Activated CD4-positive, CD25-positive, alpha-beta regulatory T cell treated with anti-CD3 and anti-CD28 coated beads, Interleukin-2, amount 50 U/mL, for 16 hours (primary cell): ENCODE data around the gene ABCA1.

Source experiments
- DNase-seq: peaks from one replicate; pipeline ENCODE4 v3.0.0-alpha.2; 2020; ENCODE audit warnings: low read depth, low spot score

Gene ABCA1

DNA sequence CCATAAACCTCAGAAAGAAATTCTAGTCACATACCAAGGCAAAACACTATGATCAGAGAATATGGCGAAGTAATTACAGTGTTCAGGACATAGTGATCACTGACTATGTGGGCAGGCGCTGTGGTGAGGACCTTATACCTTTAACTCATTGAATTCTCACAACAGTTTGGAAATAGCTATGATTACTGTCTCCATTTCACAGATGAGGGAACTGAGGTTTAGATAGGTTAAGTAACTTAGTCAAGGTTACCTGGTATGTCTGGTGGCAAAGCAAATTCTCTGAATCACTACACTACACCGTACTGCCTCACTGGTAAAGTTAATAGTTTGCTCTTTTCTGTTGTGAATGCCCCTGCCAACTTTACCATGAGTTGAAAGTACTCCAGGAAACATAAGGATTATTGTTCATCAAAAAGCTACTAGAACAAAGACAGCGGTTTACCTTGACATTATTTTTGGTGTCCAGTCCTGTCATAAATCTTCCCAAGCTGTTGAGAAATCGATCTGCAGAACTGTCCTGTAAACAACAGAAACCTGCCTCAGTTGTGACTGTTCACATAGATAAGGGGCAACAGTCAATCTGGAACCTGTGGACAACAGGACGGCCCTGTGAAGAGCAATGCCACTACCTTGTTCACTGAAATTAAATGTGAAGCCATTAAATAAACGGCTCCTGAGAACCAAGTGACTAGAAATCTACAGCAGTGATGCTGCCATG is 127.7 kb downstream of the ABCA1 start:
- DNase-seq = no peak

DNA sequence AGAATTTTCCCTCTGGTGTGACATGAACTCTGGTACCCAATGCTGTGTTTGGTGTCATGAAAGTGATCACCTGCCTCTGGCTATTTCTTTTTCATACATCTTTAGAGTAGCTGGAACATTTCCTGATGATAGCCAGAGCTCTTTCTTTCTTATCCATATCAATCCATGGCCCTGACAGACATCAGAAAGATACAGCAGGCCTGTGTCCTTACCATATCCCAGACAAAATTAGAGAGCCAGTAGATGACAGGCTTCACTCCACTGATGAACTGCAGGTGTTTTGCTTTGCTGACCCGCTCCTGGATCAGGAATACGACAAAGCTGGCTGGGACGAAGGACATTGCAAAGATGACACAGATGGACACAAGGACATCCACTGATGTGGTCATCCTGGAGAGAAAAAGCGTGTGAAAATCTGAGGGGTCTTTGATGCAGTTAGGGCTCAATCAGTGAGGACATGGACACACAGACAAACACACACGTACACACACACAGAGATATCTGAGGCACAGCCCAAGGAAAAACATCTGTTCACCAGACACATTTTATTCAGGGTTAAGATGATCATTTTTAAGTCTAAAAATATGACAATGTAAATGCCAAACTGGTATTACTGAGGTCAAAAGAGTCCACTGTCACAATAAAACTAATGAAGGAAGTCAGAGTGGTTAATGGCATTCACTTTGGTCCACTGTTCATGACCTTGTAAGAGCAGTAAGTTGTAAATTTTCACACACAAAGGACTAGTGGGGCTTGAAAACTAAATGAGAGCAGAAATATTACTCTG is 129.6 kb downstream of the ABCA1 start:
- no peak for DNase-seq

DNA sequence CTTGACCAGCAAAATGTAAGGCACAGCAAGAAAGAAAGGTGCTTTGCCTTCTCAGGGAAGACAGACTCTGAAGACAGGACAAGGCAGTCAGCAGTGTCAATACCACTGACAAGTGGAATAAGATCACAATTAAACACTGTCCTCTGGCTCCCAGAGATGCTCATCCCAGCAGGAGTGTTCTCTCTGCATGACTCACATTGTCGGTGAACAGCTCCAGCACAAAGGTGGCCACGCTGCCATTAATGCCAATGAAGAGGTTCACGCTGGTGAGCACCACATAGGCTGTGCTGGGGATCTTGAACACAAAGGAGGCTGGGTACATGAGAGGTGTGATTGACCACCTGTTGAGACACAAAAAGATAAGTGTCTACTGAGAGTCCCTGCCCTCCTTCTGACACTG is 132.1 kb downstream of the ABCA1 start:
- DNase-seq = no peak

DNA sequence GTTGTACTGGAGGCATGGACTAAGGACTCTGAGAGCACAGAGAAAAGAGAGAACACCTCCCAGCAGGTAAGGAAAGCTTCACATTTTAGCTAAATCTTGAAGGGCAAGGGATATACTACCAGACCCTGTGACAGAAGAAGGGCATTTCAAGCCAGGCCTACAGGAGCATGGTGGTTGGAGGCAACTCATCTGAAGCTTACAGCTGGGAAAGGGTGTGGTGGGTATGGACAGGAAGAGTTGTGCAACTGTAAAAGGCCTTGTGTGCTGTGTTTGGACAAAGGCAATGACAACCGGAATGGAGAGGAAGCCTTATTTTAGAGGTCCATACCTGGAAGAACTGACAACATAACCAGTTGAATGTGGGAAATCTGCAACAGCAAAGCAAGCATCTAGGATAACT is 132.9 kb downstream of the ABCA1 start:
- DNase-seq = no peak

DNA sequence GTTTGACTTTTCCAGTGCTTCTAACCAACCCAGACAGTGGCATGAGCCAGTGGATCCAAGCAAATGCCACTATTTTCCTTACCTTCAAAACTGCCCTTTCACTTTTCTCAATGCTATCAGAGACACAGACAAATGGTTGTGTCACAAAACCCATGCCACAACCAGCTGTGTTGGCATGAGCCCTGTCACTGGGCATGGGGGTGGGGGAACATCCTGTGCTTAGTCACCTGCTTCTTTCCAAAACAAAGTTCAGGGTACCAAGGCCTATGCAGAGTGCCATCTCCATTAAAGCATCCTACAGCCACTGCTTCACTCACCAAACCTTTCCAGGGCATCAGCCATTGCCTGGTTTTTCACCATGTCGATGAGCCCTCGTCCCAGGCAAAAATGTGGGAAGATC is 133.9 kb downstream of the ABCA1 start:
- DNase-seq = no peak

DNA sequence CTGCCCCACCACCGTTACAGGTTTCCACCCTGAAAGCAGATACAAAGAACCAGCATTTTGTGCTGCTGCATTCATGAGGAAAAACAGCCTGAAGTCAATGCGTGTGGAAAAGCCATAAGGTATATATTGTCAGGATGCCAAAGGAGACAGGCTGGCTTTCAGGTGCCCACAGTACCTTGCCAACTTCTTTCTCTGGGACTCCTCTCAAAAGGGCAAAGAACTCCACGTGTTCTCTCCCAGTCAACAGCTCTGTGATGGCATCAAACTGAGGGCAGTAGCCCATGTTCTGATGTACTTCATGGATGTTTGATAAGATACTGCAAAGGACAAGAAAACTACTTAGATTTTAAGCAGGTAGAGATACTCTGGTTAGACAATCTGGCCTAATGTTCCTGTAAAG is 139.7 kb downstream of the ABCA1 start:
- DNase-seq = no peak

DNA sequence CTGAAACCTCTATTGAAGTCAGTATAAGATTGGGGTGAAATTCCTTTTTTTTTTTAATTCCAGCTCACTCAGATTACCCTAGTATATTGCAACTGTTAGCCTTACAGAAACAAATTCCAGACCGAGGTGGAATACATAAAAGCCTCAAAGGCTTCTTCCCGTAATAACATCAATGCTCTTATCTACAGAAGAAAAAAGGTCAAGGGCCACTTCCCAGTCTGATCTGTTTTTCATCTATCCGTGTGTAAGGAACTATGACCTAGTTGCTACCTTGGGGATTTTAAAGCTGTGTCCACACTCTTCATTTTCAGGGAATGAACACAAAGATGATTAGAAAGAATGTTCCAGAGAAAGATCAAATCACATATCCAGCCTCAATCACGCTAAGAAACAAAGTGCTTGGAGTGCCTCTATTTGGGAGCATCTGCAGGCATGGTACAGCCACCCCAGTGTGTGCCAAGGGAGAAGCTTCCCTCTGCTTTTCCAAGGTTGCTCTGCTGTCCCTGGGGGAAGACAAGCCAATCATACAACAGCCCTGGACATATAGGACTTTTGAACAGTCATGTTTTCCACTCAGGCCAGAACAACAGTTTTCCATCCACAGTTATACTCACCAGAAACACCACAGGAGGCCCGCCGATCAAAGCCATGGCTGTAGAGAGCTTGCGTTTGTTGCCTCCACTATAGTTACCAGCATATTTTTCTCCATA is 140.5 kb downstream of the ABCA1 start:
- no peak for DNase-seq

DNA sequence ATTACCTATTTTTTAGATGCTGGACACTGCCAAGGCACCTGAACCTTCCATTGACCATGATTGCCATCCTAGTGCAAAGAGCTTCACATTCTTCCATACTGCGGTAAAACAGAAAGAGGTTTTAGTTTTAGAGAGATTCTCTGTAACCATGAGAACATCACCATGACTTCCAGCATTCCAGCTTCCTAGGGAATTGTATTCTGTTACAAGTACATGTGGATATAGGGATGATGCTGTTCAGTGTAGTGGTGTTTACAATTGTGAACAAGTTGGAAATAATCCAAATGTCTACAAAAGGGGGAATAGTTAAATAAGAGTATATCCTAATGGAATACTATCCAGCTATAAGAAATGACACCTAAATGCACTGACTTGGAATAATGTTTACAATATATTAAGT is 141.7 kb downstream of the ABCA1 start:
- no peak for DNase-seq

DNA sequence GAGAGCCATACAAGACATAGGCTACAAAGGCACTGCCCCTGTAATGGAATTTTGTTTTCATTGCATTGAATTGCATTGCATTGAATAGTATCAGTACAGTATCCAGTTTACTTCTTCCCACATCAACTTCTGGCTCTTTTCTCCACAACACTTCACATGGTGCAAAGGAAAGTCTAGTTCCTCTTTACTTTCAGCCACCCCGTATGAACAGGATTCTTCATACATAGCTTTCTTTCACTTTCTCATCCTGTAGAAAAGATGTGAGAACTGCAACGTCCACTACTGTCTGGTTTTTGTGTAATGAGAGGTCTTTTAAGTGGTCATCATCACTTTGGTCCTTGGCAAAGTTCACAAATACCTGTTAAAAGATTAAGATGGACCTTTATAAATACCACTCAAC is 143.9 kb downstream of the ABCA1 start:
- no peak for DNase-seq

DNA sequence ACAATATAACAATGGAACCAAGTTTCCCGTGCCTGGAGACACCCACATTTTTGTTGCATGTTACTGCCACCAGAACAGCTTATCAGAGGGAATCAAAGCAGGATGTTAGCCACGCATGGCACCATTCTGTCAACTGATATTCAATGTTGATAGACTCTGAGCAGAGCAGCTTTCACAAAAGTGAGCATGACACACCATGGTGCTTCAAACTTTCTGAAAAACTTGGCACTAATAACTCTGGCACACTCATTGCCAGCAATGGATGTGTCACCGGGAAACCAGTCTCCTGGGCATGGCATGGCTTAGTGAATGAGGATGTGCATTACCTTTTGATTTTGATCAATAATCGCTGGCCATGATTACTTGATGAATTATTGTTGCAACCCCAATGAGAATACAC is 144.4 kb downstream of the ABCA1 start:
- no peak for DNase-seq

DNA sequence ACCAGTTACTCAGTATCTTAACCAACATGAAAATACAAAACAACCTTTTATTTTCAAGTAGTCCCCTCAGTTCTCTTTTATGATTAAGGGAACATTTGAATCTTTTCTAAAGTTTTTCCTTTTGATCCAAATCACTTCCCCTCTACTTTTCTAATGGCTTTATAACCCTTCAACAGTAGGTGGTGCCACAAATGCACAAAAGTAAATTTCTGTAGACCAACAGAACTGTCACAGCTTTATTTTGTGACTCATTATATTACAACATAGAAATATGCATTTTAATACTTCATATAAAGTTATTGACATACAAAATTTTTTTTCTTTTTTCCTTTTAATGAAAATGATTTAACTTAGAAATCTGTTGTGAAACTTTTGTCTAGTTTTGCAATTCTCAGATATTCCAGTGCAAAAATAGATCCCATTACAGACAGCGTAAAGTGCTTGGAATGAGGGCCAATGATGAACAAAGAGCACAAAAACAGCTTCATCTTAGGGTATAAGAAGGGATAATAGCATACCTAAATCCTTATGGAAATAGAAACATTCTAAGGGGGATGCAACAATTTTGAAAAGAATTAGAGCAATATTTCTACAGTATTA is 147.1 kb downstream of the ABCA1 start:
- DNase-seq = no peak

DNA sequence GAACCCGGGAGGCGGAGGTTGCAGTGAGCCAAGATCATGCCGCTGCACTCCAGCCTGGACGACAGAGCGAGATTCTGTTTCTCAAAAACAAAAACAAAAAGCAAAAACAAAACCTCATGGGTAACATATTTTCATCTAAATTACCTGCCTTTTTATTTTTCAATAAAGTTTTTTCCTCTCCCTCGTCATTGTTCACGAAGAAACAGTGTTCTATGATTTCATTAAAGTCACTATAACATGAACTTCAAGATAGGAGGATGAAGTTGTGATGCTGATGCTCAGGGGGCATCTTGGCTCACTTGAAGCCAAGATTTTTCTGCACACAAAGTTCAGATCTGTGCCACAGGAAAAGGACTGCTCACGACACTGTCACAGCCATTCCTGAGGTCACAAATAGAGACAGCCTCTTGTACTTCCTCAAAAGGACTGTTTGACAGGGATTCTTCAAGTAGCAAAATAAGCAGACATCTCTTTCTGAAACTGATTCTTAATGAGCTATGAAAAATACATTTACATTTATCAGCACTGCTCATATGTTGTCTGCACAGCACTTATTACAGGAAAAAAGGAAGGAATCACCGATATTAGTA is 147.9 kb downstream of the ABCA1 start:
- DNase-seq = no peak

DNA sequence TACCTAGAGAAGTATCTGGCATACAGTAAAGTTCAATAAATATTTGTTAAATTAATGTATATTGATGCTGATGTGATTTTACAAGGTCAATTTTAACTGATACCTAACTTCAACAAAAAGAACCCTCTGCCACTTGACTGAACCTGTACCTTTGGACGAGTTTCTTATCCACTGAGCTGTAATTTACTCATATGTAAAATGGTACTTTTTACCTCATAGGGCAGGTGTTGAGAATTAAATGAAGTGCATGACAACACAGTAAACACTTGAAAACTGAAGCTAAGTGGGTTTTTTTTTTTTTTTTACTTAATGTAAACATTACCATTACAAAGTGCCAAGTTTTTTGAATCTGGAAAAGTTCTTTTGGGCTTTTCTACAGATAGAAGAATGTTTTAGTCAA is 148.6 kb downstream of the ABCA1 start:
- no peak for DNase-seq

DNA sequence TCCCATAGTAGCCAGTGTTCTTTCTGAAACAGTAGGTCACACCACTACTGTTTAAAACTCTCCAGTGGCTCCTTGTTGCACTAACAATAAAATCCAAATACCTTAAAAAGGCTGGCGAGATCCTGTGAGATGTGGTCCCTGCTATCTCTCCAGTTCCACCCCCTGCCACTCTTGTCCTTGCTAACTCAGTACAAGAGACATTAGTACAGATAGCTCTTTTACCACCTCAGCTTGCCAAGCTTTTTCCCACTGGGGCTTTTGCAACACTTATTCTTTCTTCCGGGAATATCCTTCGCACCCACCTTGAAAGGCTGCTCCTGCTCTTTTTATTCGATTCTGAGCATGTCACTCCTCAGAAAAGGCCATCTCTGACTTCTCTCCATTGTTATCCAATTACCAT is 149.2 kb downstream of the ABCA1 start:
- DNase-seq = no peak

DNA sequence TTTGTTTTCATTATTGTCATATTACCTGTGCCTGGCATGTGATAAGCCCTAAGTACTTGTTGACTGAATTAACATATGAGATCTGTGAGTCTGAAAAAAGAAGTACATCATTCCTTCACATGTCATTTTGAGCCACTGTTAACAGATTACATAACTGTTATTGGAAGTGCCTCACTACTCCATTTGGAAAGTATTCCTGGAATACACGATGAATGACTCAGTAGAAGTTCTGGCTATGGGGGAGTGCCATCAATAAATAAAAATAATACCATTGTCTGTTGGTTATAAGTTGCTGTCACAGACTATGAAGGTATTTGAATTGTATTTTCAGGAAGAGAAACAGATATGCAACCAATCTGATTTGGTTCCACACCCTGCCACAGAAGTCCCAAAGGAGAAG is 151.2 kb downstream of the ABCA1 start:
- DNase-seq = no peak

DNA sequence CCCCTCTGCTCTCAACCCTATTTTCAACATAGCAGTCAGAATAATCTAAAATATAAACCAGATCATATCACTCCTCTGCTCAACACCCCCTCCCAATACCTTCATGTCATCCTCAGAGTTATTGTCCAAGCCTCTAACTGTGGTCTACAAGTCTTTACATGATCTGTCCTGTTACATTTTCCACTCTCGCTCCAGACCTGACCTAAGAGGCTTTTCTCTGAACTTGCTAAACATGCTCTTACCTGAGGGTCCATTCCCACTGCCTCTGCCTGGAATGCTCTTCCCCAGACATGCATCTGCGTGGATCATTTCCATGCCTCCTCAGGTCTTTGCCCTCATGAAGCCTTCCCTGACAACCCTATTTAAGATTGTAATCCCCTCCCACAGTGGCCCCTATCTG is 152.0 kb downstream of the ABCA1 start:
- no peak for DNase-seq

DNA sequence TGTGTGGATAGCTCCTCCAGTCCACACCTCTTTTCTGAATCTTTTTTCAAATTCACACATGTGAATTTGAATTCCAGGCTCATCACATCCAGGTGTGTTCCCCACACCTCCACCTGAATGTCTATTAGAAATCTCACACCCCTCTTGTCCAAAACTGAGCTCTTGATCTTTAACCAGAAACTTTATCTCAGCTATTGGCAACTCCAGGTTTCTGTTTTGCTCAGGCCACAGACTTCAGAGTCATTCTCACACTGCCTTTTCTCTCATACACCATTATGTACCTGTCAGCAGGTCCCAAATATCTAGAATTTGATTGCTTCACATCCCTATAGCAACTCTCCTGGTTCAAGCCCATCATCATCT is 152.4 kb downstream of the ABCA1 start:
- DNase-seq = no peak

DNA sequence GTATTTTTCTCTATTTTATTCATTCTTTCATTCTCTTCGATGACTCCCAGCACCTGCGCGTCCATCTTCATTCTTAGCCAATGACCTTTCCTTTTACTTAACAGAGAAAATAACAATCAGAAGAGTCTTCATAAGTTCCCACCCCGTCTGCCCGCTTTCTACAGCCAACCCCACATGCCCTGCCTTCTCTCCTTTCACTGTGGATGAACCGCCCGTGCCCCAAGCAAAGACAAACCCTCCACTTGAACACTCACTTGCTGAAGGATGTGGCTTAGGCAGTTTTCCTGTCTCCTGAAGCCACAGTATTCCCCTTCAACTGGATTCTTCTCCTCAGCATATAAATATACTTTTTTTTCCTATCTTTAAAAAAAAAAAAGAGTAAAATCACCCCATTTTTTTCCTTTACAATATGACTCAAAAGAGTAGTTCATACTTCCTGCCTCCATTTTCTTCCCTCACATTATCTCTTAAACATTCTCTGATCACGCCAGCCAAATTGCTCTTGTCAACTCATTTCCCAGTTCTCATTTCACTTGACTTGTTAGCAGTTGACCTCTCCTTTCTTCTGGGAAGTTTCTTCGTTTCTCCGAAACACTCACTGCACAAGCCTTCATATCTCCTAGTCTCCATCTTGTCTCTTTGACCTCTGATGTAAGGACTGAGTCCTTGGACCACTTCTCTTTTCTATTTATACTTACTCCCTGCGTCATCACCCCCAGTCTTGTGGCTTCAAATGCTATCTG is 153.0 kb downstream of the ABCA1 start:
- no peak for DNase-seq

DNA sequence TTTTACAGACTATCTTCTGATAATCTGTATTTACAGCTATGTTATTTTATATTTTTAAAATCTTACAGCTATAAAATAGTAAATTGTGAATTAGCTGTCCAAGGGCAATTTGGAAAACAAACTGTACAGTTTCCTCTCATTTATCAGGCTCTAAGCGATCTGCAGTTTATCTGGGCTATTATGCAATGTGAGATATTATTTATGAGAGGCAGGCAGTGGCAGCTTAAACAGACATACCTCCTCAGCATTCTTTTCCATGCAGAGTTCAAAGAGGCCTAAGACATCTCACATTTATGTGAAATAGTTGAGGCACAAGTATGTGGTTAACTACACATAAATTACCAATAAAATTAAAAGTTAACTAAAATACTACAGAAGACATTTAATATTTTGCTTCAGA is 153.8 kb downstream of the ABCA1 start:
- DNase-seq = no peak

DNA sequence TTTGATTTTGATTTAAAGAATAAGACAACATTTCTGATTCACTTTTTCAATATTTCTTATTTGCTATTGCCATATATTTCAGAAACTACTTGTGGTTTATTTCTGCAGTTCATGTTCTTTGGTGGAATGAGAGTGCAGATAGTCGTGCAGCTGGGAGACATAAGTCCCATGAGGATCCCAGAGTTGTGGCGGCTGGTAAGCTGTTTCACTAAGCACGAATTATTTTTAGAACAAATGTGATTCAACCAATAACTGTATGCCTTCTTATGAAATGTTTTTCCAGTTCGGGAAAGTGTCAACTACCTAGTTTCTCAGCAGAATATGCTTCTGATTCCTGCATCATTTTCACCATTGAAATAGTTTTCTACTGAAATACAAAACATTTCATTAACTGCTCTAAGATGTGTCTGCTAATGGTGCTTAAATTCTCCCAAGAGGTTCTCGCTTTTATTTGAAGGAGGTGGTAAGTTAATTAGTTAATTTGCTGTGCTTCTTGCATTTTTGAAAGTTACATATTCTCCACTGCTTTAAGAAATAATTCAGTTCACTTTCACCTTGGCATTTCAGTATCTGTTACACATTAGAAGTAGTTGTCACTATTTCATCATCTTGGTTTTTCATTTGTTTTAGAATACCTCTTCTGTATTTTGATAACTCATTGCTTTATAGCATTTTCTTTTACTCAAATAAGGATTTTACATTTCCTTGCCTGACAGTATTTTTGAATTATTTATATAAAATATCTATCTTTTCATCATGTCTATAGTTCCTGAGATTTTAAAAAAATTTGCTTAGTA is 155.0 kb downstream of the ABCA1 start:
- DNase-seq = no peak

DNA sequence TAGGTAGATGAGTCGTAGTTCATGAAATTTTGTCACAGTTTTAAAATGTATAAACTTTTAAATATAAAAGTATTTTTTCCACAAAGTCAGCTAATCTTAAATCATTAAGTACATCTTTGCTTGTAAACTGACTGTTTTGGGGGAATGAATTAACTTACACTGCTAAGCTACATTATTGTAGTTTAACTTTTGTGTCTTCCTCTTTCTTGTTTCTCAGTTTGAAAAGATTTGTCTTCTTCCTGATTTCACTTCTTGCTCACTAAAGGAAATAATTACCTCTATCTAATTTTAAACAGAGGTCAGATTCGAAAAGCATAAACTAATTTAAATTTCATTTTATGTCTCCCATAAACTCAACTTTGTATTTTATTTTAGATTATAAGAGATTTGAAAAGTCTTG is 158.3 kb downstream of the ABCA1 start:
- no peak for DNase-seq
